Smooth muscle cell (in vitro differentiated cells): ENCODE measurements around the gene FER. TPM values are rescaled to one million over a fixed set of nuclear protein-coding genes. Genes with fewer than 3 reads are reported as not detected.

Source experiments
- DNase-seq: peaks from one replicate; lab custom pipeline; 2025; ENCODE audit not compliant: unreplicated experiment; lab: John Stamatoyannopoulos, UW
- H2AFZ ChIP-seq: fragments of 200-600 bp; sonication (generic); 2 replicates; pipeline ENCODE4 v1.6.0; 2016; ENCODE audit warnings: antibody characterized with exemption, low read depth, mild to moderate bottlenecking
- H3F3A ChIP-seq: fragments of 200-600 bp; sonication (generic); 2 replicates; pipeline ENCODE4 v1.6.0; 2017; ENCODE audit warnings: antibody characterized with exemption, low read depth
- H3K27ac ChIP-seq: fragments of 200-600 bp; sonication (generic); 2 replicates; pipeline ENCODE4 v1.5.1; 2016; ENCODE audit warnings: low read depth, mild to moderate bottlenecking
- H3K27me3 ChIP-seq: fragments of 200-600 bp; sonication (generic); 2 replicates; pipeline ENCODE4 v1.6.1; 2016; ENCODE audit warnings: low read depth, mild to moderate bottlenecking
- H3K36me3 ChIP-seq: fragments of 200-600 bp; sonication (generic); 2 replicates; pipeline ENCODE4 v1.5.1; 2016; ENCODE audit warnings: low read depth
- H3K4me1 ChIP-seq: fragments of 200-600 bp; sonication (generic); 2 replicates; pipeline ENCODE4 v1.5.1; 2016; ENCODE audit warnings: low read depth
- H3K4me2 ChIP-seq: fragments of 200-600 bp; sonication (generic); 2 replicates; pipeline ENCODE4 v1.6.0; 2016; ENCODE audit warnings: mild to moderate bottlenecking
- H3K4me3 ChIP-seq: fragments of 200-600 bp; sonication (generic); 2 replicates; pipeline ENCODE4 v1.5.1; 2016; ENCODE audit warnings: mild to moderate bottlenecking
- H3K79me2 ChIP-seq: fragments of 200-600 bp; sonication (generic); 2 replicates; pipeline ENCODE4 v1.6.0; 2016; ENCODE audit warnings: low read depth, mild to moderate bottlenecking
- H3K9ac ChIP-seq: fragments of 200-600 bp; sonication (generic); 2 replicates; pipeline ENCODE4 v1.6.0; 2016; ENCODE audit warnings: low read depth
- H3K9me3 ChIP-seq: fragments of 200-600 bp; sonication (generic); replicated peaks from 2 replicates; pipeline ENCODE4 v1.5.1; 2016; ENCODE audit warnings: low read depth
- H4K20me1 ChIP-seq: fragments of 200-600 bp; sonication (generic); 2 replicates; pipeline ENCODE4 v1.6.0; 2016; ENCODE audit warnings: low read depth
- CTCF ChIP-seq: fragments of 200-600 bp; sonication (generic); IDR thresholded peaks from 2 replicates; pipeline ENCODE4 v1.5.1; 2017; ENCODE audit warnings: borderline replicate concordance, mild to moderate bottlenecking, antibody characterized with exemption; ENCODE audit not compliant: insufficient read depth, poor library complexity, severe bottlenecking
- WGBS: methylation state at CpG from one replicate; pipeline ENCODE4 v1.1.7; 2016; ENCODE audit warnings: low lambda C conversion rate; 5-methylcytosine and 5-hydroxymethylcytosine counted together
- polyA plus RNA-seq: library from polyadenylated mRNA; unstranded; fragments of >200 nt; fragmentation: Nextera tagmentation; extraction: Ambion mirVana; gene quantifications from 2 replicates; pipeline ENCODE4 v1.2.1, GENCODE V29; 2016
- total RNA-seq: library from RNA; depleted of rRNA; stranded (reverse); fragments of >200 nt; gene quantifications from 2 replicates; pipeline ENCODE4 v1.2.3, GENCODE V29; 2014

Gene FER
- total and polyA plus RNA-seq, 2 experiments from 2014 or later: 15.6 to 16.4 TPM

- H3F3A ChIP-seq: no peaks in the 10 kb centered on the region
- no peak overlapping the region for H3K4me2 ChIP-seq
- H3K27me3 ChIP-seq: no peaks in the 10 kb centered on the region
- H3K9ac ChIP-seq: no peak overlapping the region
- H3K79me2 ChIP-seq: no peaks in the 10 kb centered on the region
- no peak overlapping the region for H2AFZ ChIP-seq
- no peak overlapping the region for H3K27ac ChIP-seq
- no peaks in the 10 kb centered on the region for H4K20me1 ChIP-seq
- 93% methylated on average over 4 of the region's 4 CpGs for WGBS
- H3K4me1 ChIP-seq: no peaks in the 10 kb centered on the region
- DNase-seq: no peak
- TF ChIP-seq CTCF: no peak
- peaks cover 3% of the 10 kb centered on the region for H3K9me3 ChIP-seq
- peaks cover 12% of the 10 kb centered on the region for H3K36me3 ChIP-seq
- no peak overlapping the region for H3K4me3 ChIP-seq
Measured at GRCh38 chr5:108997720-108998119, 250.0 kb downstream of the FER start.

- TF ChIP-seq CTCF: no peak
- no peak overlapping the region for H2AFZ ChIP-seq
- H3K27me3 ChIP-seq: no peaks in the 10 kb centered on the region
- no peak overlapping the region for H3K9ac ChIP-seq
- 98% methylated on average over 11 of the region's 11 CpGs for WGBS
- H3K36me3 ChIP-seq: peaks cover 12% of the 10 kb centered on the region
- H3K79me2 ChIP-seq: no peaks in the 10 kb centered on the region
- no peaks in the 10 kb centered on the region for H3F3A ChIP-seq
- H3K4me1 ChIP-seq: no peaks in the 10 kb centered on the region
- DNase-seq: no peak
- peaks cover 3% of the 10 kb centered on the region for H3K9me3 ChIP-seq
- no peak overlapping the region for H3K27ac ChIP-seq
- no peaks in the 10 kb centered on the region for H4K20me1 ChIP-seq
- no peak overlapping the region for H3K4me3 ChIP-seq
- H3K4me2 ChIP-seq: no peak overlapping the region
Measured at GRCh38 chr5:108998216-108998615, 250.5 kb downstream of the FER start.

GRCh38 chr5:109003928-109004327, 256.2 kb downstream of the FER start:
- Histone ChIP-seq H4K20me1 (no peaks in the 10 kb centered on the region), H3K4me2 (no peak overlapping the region), H3K27ac (no peak overlapping the region), H3K9me3 (no peaks in the 10 kb centered on the region), H2AFZ (no peak overlapping the region), H3K4me1 (no peaks in the 10 kb centered on the region), H3K4me3 (no peak overlapping the region), H3K27me3 (no peaks in the 10 kb centered on the region), H3K9ac (no peak overlapping the region), H3K79me2 (no peaks in the 10 kb centered on the region), H3F3A (no peaks in the 10 kb centered on the region), H3K36me3 (no peaks in the 10 kb centered on the region)
- no peak for TF ChIP-seq CTCF
- 87% methylated on average over 4 of the region's 4 CpGs for WGBS
- no peak for DNase-seq

- no peaks in the 10 kb centered on the region for H4K20me1 ChIP-seq
- no peak overlapping the region for H3K4me3 ChIP-seq
- no peak overlapping the region for H3K4me2 ChIP-seq
- no peak for DNase-seq
- no peaks in the 10 kb centered on the region for H3F3A ChIP-seq
- H3K9ac ChIP-seq: no peak overlapping the region
- no peaks in the 10 kb centered on the region for H3K79me2 ChIP-seq
- H3K9me3 ChIP-seq: no peaks in the 10 kb centered on the region
- TF ChIP-seq CTCF: no peak
- no peak overlapping the region for H3K27ac ChIP-seq
- WGBS: 94% methylated on average over 4 of the region's 4 CpGs
- H3K27me3 ChIP-seq: no peaks in the 10 kb centered on the region
- H3K36me3 ChIP-seq: no peaks in the 10 kb centered on the region
- H2AFZ ChIP-seq: no peak overlapping the region
- H3K4me1 ChIP-seq: no peaks in the 10 kb centered on the region
Measured at GRCh38 chr5:109005297-109006009, 257.8 kb downstream of the FER start.
